AG10803 (cell line): ENCODE data around the gene CELA2B.

Experiments
- DNase-seq: peaks from one replicate; pipeline ENCODE4 v3.0.0; 2010; ENCODE audit warnings: low read depth
- H3K4me3 ChIP-seq: 2 replicates; pipeline ENCODE4 v1.5.1; 2011; ENCODE audit warnings: mild to moderate bottlenecking, low read length, control low read depth
- TF ChIP-seq, protein P1 (sequence below): conservative IDR thresholded peaks from 2 replicates; pipeline ENCODE4 v1.5.1; 2011; ENCODE audit warnings: mild to moderate bottlenecking, low read length, control low read depth, inconsistent platforms

CELA2B gene

DNA sequence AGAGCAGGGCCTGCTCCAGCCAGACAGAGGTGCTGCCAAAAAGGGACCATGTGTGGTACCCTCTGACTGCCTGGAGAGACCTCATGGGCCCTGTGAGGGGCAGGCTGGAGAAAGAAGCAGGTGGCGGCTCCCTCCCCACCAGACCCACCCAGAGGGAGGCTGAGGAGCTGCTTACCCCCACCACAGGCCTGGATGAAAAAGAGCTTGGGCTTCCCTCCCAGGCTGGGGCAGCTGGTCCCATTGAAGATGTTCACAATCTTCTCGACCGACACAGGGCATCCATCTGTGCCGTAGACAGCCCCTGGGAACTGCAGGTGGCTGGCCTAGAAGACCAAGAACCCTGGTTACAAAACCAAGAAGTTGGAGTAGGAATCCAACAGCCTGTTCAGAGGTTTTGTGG, 28.5 kb downstream of the CELA2B start:
- TF ChIP-seq, protein P1, sequence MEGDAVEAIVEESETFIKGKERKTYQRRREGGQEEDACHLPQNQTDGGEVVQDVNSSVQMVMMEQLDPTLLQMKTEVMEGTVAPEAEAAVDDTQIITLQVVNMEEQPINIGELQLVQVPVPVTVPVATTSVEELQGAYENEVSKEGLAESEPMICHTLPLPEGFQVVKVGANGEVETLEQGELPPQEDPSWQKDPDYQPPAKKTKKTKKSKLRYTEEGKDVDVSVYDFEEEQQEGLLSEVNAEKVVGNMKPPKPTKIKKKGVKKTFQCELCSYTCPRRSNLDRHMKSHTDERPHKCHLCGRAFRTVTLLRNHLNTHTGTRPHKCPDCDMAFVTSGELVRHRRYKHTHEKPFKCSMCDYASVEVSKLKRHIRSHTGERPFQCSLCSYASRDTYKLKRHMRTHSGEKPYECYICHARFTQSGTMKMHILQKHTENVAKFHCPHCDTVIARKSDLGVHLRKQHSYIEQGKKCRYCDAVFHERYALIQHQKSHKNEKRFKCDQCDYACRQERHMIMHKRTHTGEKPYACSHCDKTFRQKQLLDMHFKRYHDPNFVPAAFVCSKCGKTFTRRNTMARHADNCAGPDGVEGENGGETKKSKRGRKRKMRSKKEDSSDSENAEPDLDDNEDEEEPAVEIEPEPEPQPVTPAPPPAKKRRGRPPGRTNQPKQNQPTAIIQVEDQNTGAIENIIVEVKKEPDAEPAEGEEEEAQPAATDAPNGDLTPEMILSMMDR: no peak
- no peak for DNase-seq

DNA sequence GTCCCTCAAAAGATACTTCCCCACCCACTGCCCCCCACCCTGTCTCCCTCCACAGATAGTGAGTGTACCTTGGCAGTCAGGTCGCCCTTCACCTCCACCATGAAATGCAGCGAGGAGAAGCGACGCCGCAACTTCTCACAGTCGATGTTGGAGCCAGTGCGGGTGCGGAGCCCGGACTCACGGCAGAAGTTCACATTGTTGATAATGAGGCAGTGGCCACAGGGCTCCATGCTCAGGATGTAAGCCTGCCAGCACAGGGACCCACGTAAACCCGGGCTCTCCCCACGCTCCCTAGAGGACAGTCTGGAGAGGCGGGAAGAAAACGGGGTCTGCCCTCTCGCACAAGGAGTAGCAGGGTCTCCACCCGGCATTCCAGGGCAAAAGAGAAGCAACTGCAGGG, 30.9 kb downstream of the CELA2B start:
- DNase-seq: no peak
- no peak overlapping the region for H3K4me3 ChIP-seq
- TF ChIP-seq, protein P1: no peak

More for the DNA sequence above, 28.5 kb downstream of the CELA2B start:
- no peak overlapping the region for H3K4me3 ChIP-seq

DNA sequence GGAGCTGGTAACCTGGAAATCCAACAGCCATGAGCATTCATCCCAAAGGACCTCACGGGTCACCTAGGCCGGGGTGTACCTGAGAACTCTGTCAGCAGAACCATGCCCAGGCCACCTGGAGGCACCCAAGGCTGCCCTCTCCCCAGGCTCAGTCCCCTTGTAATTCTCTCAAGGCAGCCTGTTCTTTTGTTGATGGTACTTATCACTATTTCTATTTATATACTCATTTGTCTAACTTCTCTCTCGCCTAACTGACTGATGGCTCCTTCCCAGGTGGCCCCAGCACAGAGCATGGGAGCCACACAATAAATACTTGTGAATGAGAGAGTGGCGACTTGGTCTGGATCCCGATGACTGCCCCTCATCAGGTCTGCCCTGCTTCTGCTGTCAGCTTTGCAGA, 31.4 kb downstream of the CELA2B start:
- H3K4me3 ChIP-seq: no peak overlapping the region
- TF ChIP-seq, protein P1: no peak

DNA sequence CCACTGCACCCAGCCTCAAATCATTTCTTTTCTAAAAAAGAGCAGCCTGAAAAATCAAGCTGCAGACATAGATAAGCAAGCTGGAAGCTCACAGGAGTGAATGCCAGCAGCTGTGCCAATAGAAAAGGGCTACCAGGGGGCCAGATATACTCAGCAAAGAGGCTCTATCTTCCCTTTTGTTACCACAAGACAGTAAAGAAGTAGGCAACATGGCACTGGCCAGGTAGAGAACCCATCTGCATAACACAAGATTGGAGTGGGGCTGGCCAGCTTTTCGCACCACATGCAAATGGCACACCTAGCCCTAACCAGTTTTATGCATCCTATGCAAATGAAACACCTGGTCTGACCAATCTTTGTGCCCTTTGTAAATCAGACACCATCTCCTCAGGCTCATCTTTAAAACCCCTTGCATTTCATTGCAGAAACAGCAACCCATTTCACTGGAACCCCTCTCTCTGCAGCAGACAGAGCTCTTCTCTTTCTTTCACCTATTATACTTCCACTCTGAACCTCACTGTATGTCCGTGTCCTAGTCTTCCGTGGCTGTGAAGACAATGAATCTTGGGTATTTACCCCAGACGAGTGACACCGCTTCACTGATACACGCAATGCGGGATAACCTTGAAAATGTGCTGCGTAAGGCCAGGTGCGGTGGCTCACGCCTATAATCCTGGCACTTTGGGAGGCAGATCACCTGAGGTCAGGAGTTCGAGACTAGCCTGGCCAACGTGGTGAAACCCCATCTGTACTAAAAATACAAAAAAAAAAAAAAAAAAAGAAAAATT, 33.0 kb downstream of the CELA2B start:
- TF ChIP-seq, protein P1: no peak
- H3K4me3 ChIP-seq: no peak overlapping the region
- DNase-seq: no peak

More for the DNA sequence above, 31.4 kb downstream of the CELA2B start:
- DNase-seq: no peak

DNA sequence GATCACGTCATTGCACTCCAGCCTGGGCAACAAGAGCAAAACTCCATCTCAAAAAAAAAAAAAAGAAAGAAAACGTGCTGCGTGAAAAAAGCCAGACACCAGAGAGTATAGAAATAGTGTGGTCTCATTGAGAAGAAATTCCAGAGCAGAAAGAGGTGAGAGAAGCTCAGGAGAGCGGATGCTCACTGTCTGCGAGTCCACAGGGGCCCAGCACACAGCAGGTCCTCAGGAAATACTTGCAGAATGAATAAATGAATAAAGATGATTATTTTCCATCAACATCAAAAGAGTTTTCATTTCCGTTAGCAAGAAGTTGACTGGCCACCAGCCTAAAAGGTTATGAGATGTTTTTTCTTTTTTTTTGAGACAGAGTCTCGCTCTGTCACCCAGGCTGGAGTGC, 33.7 kb downstream of the CELA2B start:
- TF ChIP-seq, protein P1: no peak
- H3K4me3 ChIP-seq: no peak overlapping the region
- DNase-seq: no peak

DNA sequence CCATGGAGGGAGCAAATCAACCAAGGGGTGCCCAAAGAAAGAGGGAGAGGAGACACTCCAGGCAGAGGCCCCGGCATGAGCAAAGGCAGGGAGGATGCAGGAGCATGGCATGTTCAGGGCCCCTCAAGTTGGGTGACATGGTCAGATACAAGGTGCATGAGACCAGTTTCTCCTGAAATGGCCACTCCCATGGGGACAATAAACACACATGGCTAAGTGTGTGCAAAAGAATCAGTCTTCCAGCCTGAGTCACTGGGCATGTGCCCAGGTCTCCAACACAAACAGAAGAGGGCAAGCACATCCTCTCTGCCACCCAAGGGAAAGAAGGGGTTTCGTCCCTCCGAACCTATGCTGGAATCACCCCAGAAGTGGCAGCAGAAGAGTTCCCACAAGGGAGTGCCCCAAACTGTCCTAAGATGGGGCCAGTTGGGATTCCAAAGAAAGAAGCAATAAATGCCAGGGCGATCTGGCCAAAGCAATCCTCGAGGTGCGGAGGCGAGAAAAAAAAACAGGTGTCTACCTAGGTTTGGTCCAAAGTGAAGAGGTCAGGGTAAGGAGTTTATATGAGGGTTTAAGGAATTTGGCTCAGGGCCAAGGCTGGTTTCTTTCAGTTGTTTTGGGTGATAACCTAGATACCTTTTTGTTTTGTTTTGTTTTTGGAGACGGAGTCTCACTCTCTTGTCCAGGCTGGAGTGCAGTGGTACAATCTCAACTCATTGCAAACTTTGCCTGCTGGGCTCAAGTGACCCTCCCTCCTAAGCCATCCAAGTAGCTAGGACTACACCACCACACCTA, 34.9 kb downstream of the CELA2B start:
- H3K4me3 ChIP-seq: no peak overlapping the region
- TF ChIP-seq, protein P1: no peak
- peak; percentile 44 for DNase-seq
